NCI-H2227 (cell line): ENCODE measurements around the gene CAD.

ENCODE experiments used
- DNase-seq: peaks from one replicate; lab custom pipeline; 2025; ENCODE audit not compliant: unreplicated experiment; lab: John Stamatoyannopoulos, UW

Gene CAD

GRCh38 chr2:27198627-27199026, 18.5 kb upstream of the CAD start:
- no peak for DNase-seq

DNA sequence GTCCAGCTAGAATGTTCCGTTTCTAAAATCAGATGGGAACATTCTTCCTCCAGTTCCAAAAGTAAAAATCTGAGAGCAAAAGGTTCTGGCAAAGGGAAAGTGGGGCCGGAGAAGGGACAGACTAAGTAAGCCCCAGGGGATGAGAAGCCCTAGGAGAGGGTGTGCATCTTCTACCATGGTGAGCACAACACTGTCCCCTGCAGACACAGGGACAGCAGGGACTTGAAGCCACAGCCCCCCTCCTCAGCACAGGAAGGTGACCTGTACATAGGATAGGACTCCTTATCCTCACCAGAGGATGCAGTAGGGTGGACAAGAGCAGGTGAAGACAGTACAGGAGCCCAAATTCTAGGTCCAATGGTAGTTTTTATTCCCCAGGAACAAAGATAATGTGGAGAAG, 17.9 kb upstream of the CAD start:
- no peak for DNase-seq

DNA sequence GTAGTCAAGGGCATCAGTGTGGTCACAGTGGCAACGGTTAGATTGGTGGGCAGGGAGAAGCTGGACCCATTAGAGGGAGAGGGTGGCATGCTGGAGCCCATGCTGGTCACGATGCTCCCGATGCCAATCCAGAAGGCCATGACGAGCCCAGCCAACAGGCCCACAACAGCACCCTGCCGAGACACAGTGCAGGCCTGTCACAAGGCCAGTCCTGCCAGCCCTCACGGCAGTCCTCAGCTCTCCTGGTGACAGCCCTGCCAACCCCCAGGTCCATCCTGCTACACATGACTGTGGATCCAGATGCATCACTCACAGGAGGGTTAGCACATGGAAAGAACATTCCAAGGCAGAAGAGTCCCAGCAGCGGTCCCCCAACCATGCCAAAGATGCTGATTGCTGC, 15.5 kb upstream of the CAD start:
- no peak for DNase-seq

GRCh38 chr2:27202854-27203253, 14.3 kb upstream of the CAD start:
- DNase-seq, result no peak

DNA sequence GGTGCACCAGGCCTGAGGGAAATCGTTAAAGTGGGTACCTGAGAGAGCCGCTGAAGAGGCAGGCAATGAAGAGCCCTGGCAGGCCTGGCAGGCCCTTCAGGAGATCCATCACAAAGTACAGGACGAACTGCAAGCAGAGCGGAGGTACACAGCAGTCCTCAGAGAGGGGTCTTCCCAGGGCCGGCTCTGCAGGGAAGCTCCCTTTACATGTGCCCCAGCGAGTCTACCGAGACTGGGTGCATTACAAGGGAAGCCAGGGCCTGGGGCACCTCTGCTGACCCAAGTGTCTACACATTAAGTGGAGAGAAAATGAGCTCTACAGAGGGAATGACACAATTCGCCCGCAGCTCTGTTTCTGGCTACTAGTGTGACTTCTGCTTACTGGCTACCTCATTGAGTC, 13.4 kb upstream of the CAD start:
- DNase-seq, result no peak

DNA sequence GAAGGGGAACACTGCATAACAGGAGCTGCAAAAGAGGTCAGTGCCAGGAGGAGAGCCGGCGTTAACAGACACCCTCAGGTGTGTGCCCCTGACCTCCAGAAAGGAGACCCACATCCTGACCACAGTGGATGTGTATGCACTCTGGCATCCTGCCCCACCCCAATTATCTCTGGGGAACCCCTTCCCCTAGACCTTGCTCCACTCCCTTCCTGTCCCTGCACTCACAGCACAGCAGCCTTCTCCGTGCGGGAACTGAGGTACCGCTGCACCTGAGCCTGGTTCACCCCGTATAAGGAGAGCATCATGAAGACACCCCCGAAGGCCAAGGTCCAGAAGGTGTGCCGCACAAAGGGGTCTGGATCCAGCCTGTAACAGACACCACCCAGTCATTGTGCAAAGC, 12.6 kb upstream of the CAD start:
- no peak for DNase-seq

DNA sequence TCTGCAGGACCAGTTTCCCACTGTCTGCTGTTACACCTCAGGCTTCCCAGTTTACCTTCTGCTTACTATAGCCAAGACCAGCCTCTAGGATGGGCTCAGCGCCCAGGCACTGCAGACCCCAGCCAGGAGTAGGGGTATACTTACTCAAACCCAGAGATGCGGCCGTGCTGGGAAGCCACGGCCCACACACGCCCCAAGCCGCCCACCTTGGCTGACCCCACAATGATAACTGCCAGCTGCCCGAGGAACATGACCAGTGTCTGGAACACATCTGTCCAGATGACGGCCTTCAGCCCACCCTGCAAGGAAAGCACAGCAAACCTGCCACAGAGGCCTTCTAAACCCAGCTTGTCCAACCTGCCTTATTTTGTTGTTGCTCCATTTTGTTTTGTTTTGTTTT, 12.0 kb upstream of the CAD start:
- DNase-seq, result no peak

- DNase-seq, result no peak
These were observed 10.8 kb upstream of the CAD start for GRCh38 chr2:27206346-27206745.

DNA sequence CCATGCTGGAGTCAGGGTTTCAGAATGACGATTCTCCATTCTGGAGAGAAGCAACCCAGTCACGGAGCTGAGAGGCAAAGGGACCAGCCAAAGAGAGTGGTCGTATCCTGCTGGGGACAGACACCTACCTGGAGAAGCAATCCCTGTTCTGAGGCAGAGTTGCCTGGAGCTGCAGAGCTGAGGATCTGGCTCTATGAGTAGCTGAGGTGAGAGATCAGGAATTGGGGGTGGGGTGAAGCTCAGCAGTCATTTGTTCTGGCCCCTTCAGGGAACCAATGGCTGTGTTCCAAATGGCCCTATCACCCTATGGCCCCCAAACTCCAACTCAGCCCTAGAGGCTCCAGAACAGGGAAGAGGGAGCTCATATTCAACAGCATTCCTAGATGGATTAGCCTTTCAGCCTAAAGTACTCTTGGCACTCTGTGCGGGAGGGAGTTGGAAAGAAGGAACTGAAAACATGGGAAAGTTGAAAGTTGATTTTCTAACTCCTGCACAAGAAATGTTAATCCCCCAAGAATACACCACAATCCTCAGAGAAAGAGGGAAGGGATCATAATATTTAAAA, 8.6 kb upstream of the CAD start:
- no peak for DNase-seq

GRCh38 chr2:27209621-27210401, 7.4 kb upstream of the CAD start:
- DNase-seq, result no peak

GRCh38 chr2:27211241-27211942, 5.8 kb upstream of the CAD start:
- DNase-seq, result no peak

DNA sequence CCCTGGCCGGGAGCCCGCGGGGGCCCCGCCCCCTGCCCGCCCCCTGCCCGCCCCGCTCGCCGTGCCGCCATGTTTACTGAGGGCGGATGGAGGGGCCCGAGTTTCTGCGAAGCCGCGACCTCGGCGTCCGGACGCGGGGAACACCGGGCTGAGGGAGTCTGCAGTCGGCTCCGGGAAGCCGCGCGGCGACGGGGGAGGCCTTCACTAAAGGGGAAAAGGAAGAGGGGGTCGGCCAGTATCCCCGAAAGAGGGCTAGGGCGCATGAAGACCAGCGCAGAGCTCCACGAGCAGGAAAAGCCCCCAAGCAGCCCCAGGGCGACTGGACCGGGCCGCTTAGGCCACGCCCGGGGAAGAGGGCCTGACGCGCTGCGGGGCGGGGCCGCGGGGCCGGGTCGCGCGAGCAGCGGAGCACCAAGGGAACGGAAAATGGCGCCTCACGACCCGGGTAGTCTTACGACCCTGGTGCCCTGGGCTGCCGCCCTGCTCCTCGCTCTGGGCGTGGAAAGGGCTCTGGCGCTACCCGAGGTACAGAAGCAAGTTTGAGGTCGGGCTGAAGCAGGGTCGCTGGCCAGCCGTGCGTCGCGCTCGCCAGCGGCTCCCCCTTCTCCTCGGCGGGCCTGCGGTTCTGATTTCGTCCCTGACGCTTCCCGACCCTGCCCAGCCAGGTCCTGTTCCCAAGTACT, 5.1 kb upstream of the CAD start, which contains the start of the genes ATRAID and SLC5A6:
TSS of gene ATRAID (plus strand) at position 99 of the 683 bp plus-strand sequence. CDS start at position 427, 328 bp downstream.
TSS of gene SLC5A6 (minus strand) at position 326 of the 683 bp plus-strand sequence. CDS start 4,618 bp downstream, outside the sequence.
- peak; percentile 94 for DNase-seq

GRCh38 chr2:27212626-27213471, 4.3 kb upstream of the CAD start:
- DNase-seq, result peak; percentile 67

DNA sequence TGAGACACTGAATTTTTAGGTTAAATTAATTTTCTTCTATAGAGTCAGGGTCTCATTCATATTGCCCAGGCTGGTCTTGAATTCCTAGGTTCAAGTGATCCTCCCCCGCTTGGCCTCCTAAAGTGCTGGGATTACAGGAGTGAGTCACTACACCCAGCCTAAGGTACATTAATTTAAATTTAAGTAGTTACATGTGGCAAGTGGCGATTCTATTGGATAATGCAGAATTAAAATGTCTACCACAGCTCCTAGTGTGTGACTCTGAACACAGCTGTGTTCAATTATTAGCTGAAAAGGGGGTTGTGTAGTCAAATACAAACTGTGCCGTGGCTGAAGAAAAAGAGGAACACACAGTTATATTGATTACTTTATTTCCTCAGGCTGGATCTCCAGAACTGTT, 2.2 kb upstream of the CAD start:
- no peak for DNase-seq

GRCh38 chr2:27216416-27217137, 592 bp upstream of the CAD start:
- peak; percentile 11 for DNase-seq

GRCh38 chr2:27218614-27219013, 1.4 kb downstream of the CAD start:
- no peak for DNase-seq

DNA sequence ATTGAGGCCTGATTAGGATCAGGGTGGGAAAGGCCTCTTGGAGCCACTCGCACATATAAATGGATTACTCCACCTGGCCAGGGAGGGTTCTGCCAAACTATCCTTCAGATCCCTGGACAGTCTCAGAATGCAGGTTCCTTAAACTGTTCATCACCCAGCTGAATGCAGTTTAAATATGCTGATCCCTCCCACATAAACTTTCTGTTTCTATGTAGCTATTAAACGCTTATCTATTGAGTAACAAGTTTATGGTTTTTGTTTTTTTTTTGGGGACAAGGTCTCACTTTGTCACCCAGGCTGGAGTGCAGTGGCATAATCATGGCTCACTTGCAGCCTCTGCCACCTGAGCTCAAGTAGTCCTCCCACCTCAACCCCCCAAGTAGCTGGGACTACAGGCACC, 1.9 kb downstream of the CAD start:
- no peak for DNase-seq

DNA sequence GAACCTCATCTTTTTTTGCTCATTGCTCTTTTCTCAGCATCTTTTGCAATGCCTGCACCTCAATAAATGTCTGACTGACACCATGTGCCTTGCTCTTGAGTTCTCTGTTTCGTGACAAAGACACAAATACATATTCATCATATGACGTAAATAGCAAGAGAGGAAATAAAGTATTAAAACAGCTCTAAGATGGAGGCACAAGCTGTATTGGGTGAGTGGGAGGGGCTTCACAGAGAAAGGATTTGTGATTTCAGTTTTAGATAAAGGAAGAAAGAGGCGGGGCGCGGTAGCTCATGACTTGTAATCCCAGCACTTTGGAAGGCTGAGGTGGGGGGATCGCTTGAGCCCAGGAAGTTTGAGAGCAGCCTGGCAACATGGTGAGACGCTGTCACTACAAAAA, 2.9 kb downstream of the CAD start:
- no peak for DNase-seq

GRCh38 chr2:27221166-27221565, 4.0 kb downstream of the CAD start:
- DNase-seq, result no peak

DNA sequence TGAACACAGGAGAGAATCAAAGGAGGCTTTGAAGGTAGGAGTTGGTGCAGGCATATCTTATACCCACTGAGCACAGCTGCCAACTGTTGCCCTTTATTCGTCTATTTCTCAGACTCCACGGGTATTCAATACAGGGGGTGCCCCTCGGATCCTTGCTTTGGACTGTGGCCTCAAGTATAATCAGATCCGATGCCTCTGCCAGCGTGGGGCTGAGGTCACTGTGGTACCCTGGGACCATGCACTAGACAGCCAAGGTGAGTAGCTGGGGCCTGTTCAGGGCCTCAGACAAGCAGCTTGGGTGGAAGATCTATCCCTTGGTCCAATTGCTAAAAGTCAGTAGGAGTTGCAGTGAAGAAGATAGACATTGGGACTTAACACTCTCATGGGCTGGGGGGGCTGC, 5.2 kb downstream of the CAD start:
- no peak for DNase-seq
